Astrocyte (in vitro differentiated cells and primary cell): Measurements from ENCODE around the gene TUBB. TPM values are rescaled to one million over a fixed set of nuclear protein-coding genes. Genes with fewer than 3 reads are reported as not detected.
"Not testable (repeated sequence)": the region's sequence is repeated elsewhere in the genome, so short reads cannot be mapped to it uniquely, and the experiment has no call there.

Experiments
- DNase-seq: peaks from one replicate; pipeline ENCODE4 v3.0.0-alpha.2; 2010; ENCODE audit warnings: low read depth
- FAIRE-seq: peaks from 2 replicates; lab custom pipeline; 2011; peaks lifted over from hg19 to GRCh38; lab: Jason Lieb, UNC
- H2AFZ ChIP-seq: 2 replicates; pipeline ENCODE4 v1.6.0; 2012; ENCODE audit warnings: low read depth, low read length, inconsistent platforms
- H3K27ac ChIP-seq: 2 replicates; pipeline ENCODE4 v1.5.1; 2011; ENCODE audit warnings: low read depth, low read length, inconsistent platforms
- H3K27me3 ChIP-seq: 2 replicates; pipeline ENCODE4 v1.6.0; 2011; ENCODE audit warnings: low read length, inconsistent platforms; ENCODE audit not compliant: insufficient read depth
- H3K36me3 ChIP-seq: 2 replicates; pipeline ENCODE4 v1.5.1; 2011; ENCODE audit warnings: low read length, inconsistent platforms; ENCODE audit not compliant: insufficient read depth
- H3K4me1 ChIP-seq: 2 replicates; pipeline ENCODE4 v1.5.1; 2011; ENCODE audit warnings: low read length, inconsistent platforms; ENCODE audit not compliant: insufficient read depth
- H3K4me2 ChIP-seq: 2 replicates; pipeline ENCODE4 v1.6.0; 2012; ENCODE audit warnings: low read length, inconsistent platforms
- H3K4me3 ChIP-seq: 2 replicates; pipeline ENCODE4 v1.5.1; 2011; ENCODE audit warnings: low read depth, mild to moderate bottlenecking, low read length, inconsistent platforms; ENCODE audit not compliant: insufficient read depth
- H3K79me2 ChIP-seq: 2 replicates; pipeline ENCODE4 v1.6.0; 2012; ENCODE audit warnings: mild to moderate bottlenecking, low read length, inconsistent platforms; ENCODE audit not compliant: insufficient read depth
- H3K9ac ChIP-seq: 2 replicates; pipeline ENCODE4 v1.6.0; 2012; ENCODE audit warnings: mild to moderate bottlenecking, low read length, inconsistent platforms
- H3K9me3 ChIP-seq: 2 replicates; pipeline ENCODE4 v1.5.1; 2012; ENCODE audit warnings: low read depth, mild to moderate bottlenecking, low read length, inconsistent platforms; ENCODE audit not compliant: insufficient read depth
- H4K20me1 ChIP-seq: 2 replicates; pipeline ENCODE4 v1.6.0; 2012; ENCODE audit warnings: low read length, inconsistent platforms; ENCODE audit not compliant: insufficient read depth
- H3K27ac Mint-ChIP-seq: one replicate; pipeline ENCODE4 v1.8.0; 2021; ENCODE audit warnings: mild to moderate bottlenecking, mixed read lengths; ENCODE audit not compliant: unreplicated experiment
- H3K27me3 Mint-ChIP-seq: one replicate; pipeline ENCODE4 v1.8.0; 2021; ENCODE audit warnings: low read depth, mixed read lengths; ENCODE audit not compliant: unreplicated experiment
- H3K36me3 Mint-ChIP-seq: one replicate; pipeline ENCODE4 v1.8.0; 2021; ENCODE audit warnings: low read depth, mixed read lengths; ENCODE audit not compliant: unreplicated experiment
- H3K4me1 Mint-ChIP-seq: one replicate; pipeline ENCODE4 v1.8.0; 2021; ENCODE audit warnings: low read depth, mixed read lengths; ENCODE audit not compliant: unreplicated experiment
- H3K4me3 Mint-ChIP-seq: one replicate; pipeline ENCODE4 v1.8.0; 2021; ENCODE audit warnings: mild to moderate bottlenecking, moderate library complexity, mixed read lengths; ENCODE audit not compliant: unreplicated experiment
- H3K9me3 Mint-ChIP-seq: one replicate; pipeline ENCODE4 v1.8.0; 2021; ENCODE audit warnings: mild to moderate bottlenecking, mixed read lengths; ENCODE audit not compliant: unreplicated experiment
- EZH2 ChIP-seq: IDR thresholded peaks from 2 replicates; pipeline ENCODE4 v1.6.1; 2012; ENCODE audit warnings: mild to moderate bottlenecking, low read length, inconsistent platforms; ENCODE audit not compliant: insufficient read depth
- total RNA-seq: library from RNA; stranded (reverse); gene quantifications from 2 replicates; pipeline ENCODE4 v1.2.1, GENCODE V29; 2021
- TF ChIP-seq, protein P1 (sequence below): IDR thresholded peaks from 2 replicates; pipeline ENCODE4 v1.5.1; 2011; ENCODE audit warnings: low read depth, mild to moderate bottlenecking, inconsistent platforms, low read length, moderate library complexity; ENCODE audit not compliant: insufficient read depth

TUBB gene
- total RNA-seq, 1 donor from 2014 or later = 887 TPM

DNA sequence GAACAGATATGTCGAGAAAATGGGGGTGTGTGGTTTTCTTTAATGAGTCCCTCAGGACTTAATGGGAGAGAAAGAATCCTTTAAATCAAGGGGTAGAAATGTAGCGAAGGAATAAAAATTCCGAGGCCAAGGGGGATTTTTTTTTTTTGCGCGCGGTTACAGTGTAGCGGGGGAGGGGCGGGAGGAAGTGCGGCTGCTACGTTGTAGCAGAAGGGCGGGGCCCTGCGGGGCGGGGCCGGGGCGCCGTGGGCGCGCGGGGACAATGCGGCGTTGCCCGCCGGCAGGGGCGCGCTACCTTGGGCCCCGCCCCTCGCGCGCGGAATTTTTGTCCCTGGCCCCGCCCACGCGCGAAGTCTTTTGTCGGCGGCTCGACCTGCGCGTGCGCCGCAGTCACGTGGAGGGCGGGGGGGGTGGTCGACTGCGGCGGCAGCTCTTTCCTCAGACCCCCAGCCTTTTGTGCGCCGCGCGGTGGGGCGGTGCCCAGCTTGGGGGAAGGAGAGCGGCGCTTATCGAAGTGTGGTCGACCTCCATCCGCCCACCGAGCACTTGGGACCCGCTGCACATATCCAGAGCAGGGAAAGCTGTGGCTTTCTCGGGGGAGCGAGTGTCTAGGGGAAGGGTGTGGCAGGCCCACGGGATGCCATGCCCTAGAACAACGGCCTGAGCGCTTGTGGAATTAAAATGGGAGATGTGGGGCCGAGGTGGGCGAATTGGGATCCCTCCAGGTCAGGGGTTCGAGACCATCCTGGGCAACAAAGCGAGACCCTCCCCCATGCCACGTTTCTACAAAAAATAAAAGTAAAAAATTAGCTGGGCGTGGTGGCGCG, 1.3 kb downstream of the TUBB start:
- Histone ChIP-seq H3K4me2 (peak overlapping the region; percentile 93), H3K9ac (peak overlapping the region; percentile 97), H3K27me3 (no peaks in the 10 kb centered on the region), H4K20me1 (peaks cover 47% of the 10 kb centered on the region), H3K4me3 (peak overlapping the region; percentile 97), H3K27ac (peak overlapping the region; percentile 90), H2AFZ (no peak overlapping the region), H3K36me3 (peaks cover 31% of the 10 kb centered on the region), H3K9me3 (no peaks in the 10 kb centered on the region), H3K79me2 (peaks cover 78% of the 10 kb centered on the region), H3K4me1 (peaks cover 45% of the 10 kb centered on the region)
- TF ChIP-seq, protein P1, sequence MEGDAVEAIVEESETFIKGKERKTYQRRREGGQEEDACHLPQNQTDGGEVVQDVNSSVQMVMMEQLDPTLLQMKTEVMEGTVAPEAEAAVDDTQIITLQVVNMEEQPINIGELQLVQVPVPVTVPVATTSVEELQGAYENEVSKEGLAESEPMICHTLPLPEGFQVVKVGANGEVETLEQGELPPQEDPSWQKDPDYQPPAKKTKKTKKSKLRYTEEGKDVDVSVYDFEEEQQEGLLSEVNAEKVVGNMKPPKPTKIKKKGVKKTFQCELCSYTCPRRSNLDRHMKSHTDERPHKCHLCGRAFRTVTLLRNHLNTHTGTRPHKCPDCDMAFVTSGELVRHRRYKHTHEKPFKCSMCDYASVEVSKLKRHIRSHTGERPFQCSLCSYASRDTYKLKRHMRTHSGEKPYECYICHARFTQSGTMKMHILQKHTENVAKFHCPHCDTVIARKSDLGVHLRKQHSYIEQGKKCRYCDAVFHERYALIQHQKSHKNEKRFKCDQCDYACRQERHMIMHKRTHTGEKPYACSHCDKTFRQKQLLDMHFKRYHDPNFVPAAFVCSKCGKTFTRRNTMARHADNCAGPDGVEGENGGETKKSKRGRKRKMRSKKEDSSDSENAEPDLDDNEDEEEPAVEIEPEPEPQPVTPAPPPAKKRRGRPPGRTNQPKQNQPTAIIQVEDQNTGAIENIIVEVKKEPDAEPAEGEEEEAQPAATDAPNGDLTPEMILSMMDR = no peak
- no peak for TF ChIP-seq EZH2
- no peaks in the 10 kb centered on the region for H3K27me3 Mint-ChIP-seq
- no peaks in the 10 kb centered on the region for H3K9me3 Mint-ChIP-seq
- peaks cover 43% of the 10 kb centered on the region for H3K4me1 Mint-ChIP-seq
- H3K36me3 Mint-ChIP-seq = peaks cover 30% of the 10 kb centered on the region
- peak overlapping the region; percentile 98 for H3K27ac Mint-ChIP-seq
- H3K4me3 Mint-ChIP-seq = peak overlapping the region; percentile 100
- FAIRE-seq (no peak), DNase-seq (peak; percentile 68)

DNA sequence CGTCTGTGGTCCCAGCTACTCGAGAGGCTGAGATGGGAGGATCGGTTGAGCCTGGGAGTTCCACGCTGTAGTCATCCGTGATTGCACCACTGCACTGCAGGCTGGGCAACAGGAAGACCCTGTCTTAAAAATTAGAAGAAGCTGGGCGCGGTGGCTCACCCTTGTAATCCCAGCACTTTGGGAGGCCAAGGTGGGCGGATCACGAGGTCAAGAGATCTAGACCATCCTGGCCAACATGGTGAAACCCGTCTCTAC, 1.8 kb downstream of the TUBB start:
- not testable (repeated sequence) for DNase-seq, H3K9me3 ChIP-seq, H3K9me3 Mint-ChIP-seq, H3K27me3 ChIP-seq, H3K27me3 Mint-ChIP-seq, H2AFZ ChIP-seq, FAIRE-seq
- Mint-ChIP-seq H3K36me3 (peaks cover 30% of the 10 kb centered on the region), H3K4me1 (peaks cover 41% of the 10 kb centered on the region), H3K4me3 (peak overlapping the region; percentile 100), H3K27ac (peak overlapping the region; percentile 84)
- Histone ChIP-seq H3K4me3 (peak overlapping the region; percentile 91), H3K4me1 (peaks cover 40% of the 10 kb centered on the region), H3K9ac (peak overlapping the region; percentile 97), H3K36me3 (peaks cover 31% of the 10 kb centered on the region), H3K79me2 (peaks cover 72% of the 10 kb centered on the region), H3K27ac (peak overlapping the region; percentile 88), H4K20me1 (peaks cover 52% of the 10 kb centered on the region), H3K4me2 (peak overlapping the region; percentile 93)

DNA sequence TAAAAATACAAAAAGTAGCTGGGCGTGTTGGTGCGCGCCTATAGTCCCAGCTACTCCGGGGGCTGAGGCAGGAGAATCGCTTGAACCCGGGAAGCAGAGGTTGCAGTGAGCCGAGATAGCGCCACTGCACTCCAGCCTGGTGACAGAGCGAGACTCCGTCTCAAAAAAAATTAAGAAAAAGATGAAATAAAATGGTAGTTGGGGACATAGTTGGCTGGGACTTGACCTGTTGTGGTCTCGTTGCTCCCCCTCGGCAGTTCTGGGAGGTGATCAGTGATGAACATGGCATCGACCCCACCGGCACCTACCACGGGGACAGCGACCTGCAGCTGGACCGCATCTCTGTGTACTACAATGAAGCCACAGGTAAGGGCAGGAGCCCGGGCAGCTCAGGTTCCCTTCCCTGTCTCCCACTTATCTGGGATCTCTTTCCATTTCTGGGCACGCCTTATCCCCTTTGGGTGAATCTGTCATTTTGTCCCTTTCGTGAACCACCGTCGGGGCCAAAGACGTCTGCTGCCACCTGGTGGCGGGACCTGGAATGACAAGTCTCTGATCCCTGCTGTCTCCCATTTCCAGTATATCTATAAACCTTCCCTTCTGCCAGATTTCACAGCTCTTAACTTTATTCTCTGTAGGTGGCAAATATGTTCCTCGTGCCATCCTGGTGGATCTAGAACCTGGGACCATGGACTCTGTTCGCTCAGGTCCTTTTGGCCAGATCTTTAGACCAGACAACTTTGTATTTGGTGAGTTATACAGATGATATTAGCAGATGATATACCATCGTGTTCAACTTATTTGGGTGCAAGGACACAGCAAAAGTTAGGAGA, 2.3 kb downstream of the TUBB start:
- Histone ChIP-seq H3K27ac (peak overlapping the region; percentile 88), H3K36me3 (peaks cover 31% of the 10 kb centered on the region), H3K4me1 (peaks cover 40% of the 10 kb centered on the region), H3K9me3 (no peaks in the 10 kb centered on the region), H3K4me2 (peak overlapping the region; percentile 93), H2AFZ (no peak overlapping the region), H3K79me2 (peaks cover 71% of the 10 kb centered on the region), H3K27me3 (no peaks in the 10 kb centered on the region), H4K20me1 (peaks cover 55% of the 10 kb centered on the region), H3K4me3 (peak overlapping the region; percentile 91), H3K9ac (peak overlapping the region; percentile 97)
- no peak for DNase-seq
- H3K27ac Mint-ChIP-seq = peak overlapping the region; percentile 84
- H3K4me1 Mint-ChIP-seq = peaks cover 39% of the 10 kb centered on the region
- no peak for TF ChIP-seq EZH2
- TF ChIP-seq, protein P1 = peak; percentile 95
- H3K36me3 Mint-ChIP-seq = peaks cover 30% of the 10 kb centered on the region
- no peak for FAIRE-seq
- no peaks in the 10 kb centered on the region for H3K9me3 Mint-ChIP-seq
- H3K27me3 Mint-ChIP-seq = no peaks in the 10 kb centered on the region
- H3K4me3 Mint-ChIP-seq = peak overlapping the region; percentile 100

DNA sequence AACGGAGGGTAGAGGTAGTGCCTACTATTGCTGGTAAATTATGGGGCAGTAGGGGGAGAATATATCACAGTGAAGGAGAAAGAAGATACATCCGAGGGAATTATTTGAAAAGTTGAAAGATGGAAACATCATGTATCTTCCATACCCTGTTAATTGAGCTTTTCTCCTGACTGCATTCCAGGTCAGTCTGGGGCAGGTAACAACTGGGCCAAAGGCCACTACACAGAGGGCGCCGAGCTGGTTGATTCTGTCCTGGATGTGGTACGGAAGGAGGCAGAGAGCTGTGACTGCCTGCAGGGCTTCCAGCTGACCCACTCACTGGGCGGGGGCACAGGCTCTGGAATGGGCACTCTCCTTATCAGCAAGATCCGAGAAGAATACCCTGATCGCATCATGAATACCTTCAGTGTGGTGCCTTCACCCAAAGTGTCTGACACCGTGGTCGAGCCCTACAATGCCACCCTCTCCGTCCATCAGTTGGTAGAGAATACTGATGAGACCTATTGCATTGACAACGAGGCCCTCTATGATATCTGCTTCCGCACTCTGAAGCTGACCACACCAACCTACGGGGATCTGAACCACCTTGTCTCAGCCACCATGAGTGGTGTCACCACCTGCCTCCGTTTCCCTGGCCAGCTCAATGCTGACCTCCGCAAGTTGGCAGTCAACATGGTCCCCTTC, 3.1 kb downstream of the TUBB start:
- peaks cover 36% of the 10 kb centered on the region for H3K4me1 Mint-ChIP-seq
- H3K27me3 ChIP-seq, H2AFZ ChIP-seq, H3K9me3 Mint-ChIP-seq, H3K27me3 Mint-ChIP-seq, FAIRE-seq, H3K9me3 ChIP-seq, DNase-seq: not testable (repeated sequence)
- peak overlapping the region; percentile 100 for H3K4me3 Mint-ChIP-seq
- peaks cover 61% of the 10 kb centered on the region for H4K20me1 ChIP-seq
- H3K4me3 ChIP-seq = peak overlapping the region; percentile 91
- H3K36me3 ChIP-seq = peaks cover 31% of the 10 kb centered on the region
- H3K4me2 ChIP-seq = peak overlapping the region; percentile 93
- H3K27ac Mint-ChIP-seq = peak overlapping the region; percentile 88
- H3K27ac ChIP-seq = peak overlapping the region; percentile 7
- H3K4me1 ChIP-seq = peaks cover 46% of the 10 kb centered on the region
- peak overlapping the region; percentile 97 for H3K9ac ChIP-seq
- H3K36me3 Mint-ChIP-seq = peaks cover 28% of the 10 kb centered on the region
- H3K79me2 ChIP-seq = peaks cover 69% of the 10 kb centered on the region
